H1 (cell line): ENCODE measurements around the gene CORO1C. TPM values are rescaled to one million over a fixed set of nuclear protein-coding genes. Genes with fewer than 3 reads are reported as not detected.

ENCODE experiments used
- CTCF ChIA-PET: fragments of 300-600 bp; sonication (Branson Sonifier 250); formaldehyde crosslinking; loops from one replicate; lab custom pipeline; 2021; ENCODE audit not compliant: partially characterized antibody; lab: Charles Lee
- POLR2A ChIA-PET: fragments of 300-600 bp; sonication (Branson Sonifier 250); formaldehyde crosslinking; loops from one replicate; lab custom pipeline; 2021; ENCODE audit warnings: inconsistent platforms; ENCODE audit not compliant: partially characterized antibody; lab: Charles Lee
- DNase-seq, 2 experiments: peaks; one replicate each; pipeline versions ENCODE4 v3.0.0 to v3.0.0-alpha.2; 2010 to 2022; ENCODE audit warnings: low spot score in 2 of 2, low read depth in 1 of 2, mixed read lengths in 1 of 2
- FAIRE-seq: peaks from 2 replicates; lab custom pipeline; 2011; peaks lifted over from hg19 to GRCh38; lab: Jason Lieb, UNC
- H2AFZ ChIP-seq: 2 replicates; pipeline ENCODE4 v1.8.1; 2012; ENCODE audit warnings: low read length, inconsistent platforms
- H2AK5ac ChIP-seq: 2 replicates; pipeline ENCODE4 v1.6.1; 2013; ENCODE audit warnings: low read depth, low read length
- H2BK120ac ChIP-seq: replicated peaks from 2 replicates; pipeline ENCODE3; 2013; ENCODE audit warnings: low read depth, low read length, inconsistent platforms
- H2BK12ac ChIP-seq: 2 replicates; pipeline ENCODE4 v1.6.1; 2013; ENCODE audit warnings: low read depth, low read length
- H2BK15ac ChIP-seq: 2 replicates; pipeline ENCODE4 v1.6.1; 2013; ENCODE audit warnings: low read length
- H2BK20ac ChIP-seq: 2 replicates; pipeline ENCODE4 v1.6.1; 2013; ENCODE audit warnings: low read length
- H2BK5ac ChIP-seq: 2 replicates; pipeline ENCODE4 v1.6.1; 2013; ENCODE audit warnings: low read depth, low read length
- H3K14ac ChIP-seq: 2 replicates; pipeline ENCODE4 v1.6.1; 2013; ENCODE audit warnings: inconsistent platforms; ENCODE audit not compliant: insufficient read length
- H3K18ac ChIP-seq: 2 replicates; pipeline ENCODE4 v1.6.1; 2013; ENCODE audit warnings: low read length; ENCODE audit errors: extremely low read depth
- H3K23ac ChIP-seq: 2 replicates; pipeline ENCODE4 v1.6.1; 2013; ENCODE audit warnings: inconsistent platforms; ENCODE audit not compliant: insufficient read length
- H3K23me2 ChIP-seq: 2 replicates; pipeline ENCODE4 v1.6.1; 2013; ENCODE audit warnings: low read depth, low read length
- H3K27ac ChIP-seq: 2 replicates; pipeline ENCODE4 v1.6.1; 2011; ENCODE audit warnings: low read depth, low read length, inconsistent platforms
- H3K27me3 ChIP-seq, 4 experiments: replicated peaks in 1 of 4; 1 replicate in 1 of 4; 2 replicates in 3 of 4; pipeline versions ENCODE4 v1.6.1 to v1.8.1; 2011 to 2013; ENCODE audit warnings: low read length in 3 of 4, mild to moderate bottlenecking in 3 of 4, inconsistent platforms in 2 of 4, mixed read lengths in 2 of 4, moderate library complexity in 1 of 4; ENCODE audit not compliant: control insufficient read depth in 3 of 4, insufficient read depth in 3 of 4; ENCODE audit errors: extremely low read depth in 1 of 4
- H3K36me3 ChIP-seq, 4 experiments: 2 replicates each; pipeline versions ENCODE4 v1.6.1 to v1.8.1; 2011 to 2013; ENCODE audit warnings: mild to moderate bottlenecking in 4 of 4, low read length in 3 of 4, moderate library complexity in 2 of 4, control low read depth in 1 of 4, inconsistent platforms in 1 of 4; ENCODE audit not compliant: insufficient read depth in 4 of 4, control insufficient read depth in 2 of 4
- H3K4ac ChIP-seq: replicated peaks from 2 replicates; pipeline ENCODE3; 2013; ENCODE audit warnings: low read length, low read depth, mixed read lengths, inconsistent platforms; ENCODE audit not compliant: insufficient read length
- H3K4me1 ChIP-seq, 4 experiments: replicated peaks in 1 of 4; 1 replicate in 1 of 4; 2 replicates in 3 of 4; pipeline versions ENCODE4 v1.6.1 to v1.8.1; 2011 to 2013; ENCODE audit warnings: low read length in 3 of 4, inconsistent platforms in 2 of 4, mixed read lengths in 1 of 4; ENCODE audit not compliant: insufficient read depth in 4 of 4, control insufficient read depth in 3 of 4
- H3K4me2 ChIP-seq, 2 experiments: 2 replicates each; pipeline versions ENCODE4 v1.6.1 to v1.8.1; 2011 to 2013; ENCODE audit warnings: low read depth in 2 of 2, low read length in 2 of 2, control low read depth in 1 of 2, inconsistent platforms in 1 of 2, mild to moderate bottlenecking in 1 of 2; ENCODE audit not compliant: insufficient read depth in 1 of 2
- H3K4me3 ChIP-seq, 4 experiments: fragments of 200-600, 300-600 bp in 1 of 4; sonication (generic), shearing (Covaris generic), sonication (Bioruptor Twin) in 1 of 4; 2 replicates each; pipeline versions ENCODE4 v1.5.1 to v1.8.1; 2011 to 2016; ENCODE audit warnings: low read length in 4 of 4, low read depth in 3 of 4, control low read depth in 2 of 4, inconsistent platforms in 2 of 4, mild to moderate bottlenecking in 2 of 4, mixed read lengths in 1 of 4, moderate library complexity in 1 of 4; ENCODE audit not compliant: insufficient read depth in 2 of 4; ENCODE audit errors: extremely low read depth in 1 of 4
- H3K56ac ChIP-seq: replicated peaks from 2 replicates; pipeline ENCODE3; 2013; ENCODE audit warnings: low read depth, mild to moderate bottlenecking, mixed read lengths, low read length, inconsistent platforms; ENCODE audit not compliant: insufficient read length
- H3K79me1 ChIP-seq: 2 replicates; pipeline ENCODE4 v1.6.1; 2013; ENCODE audit warnings: low read depth, low read length, control low read depth
- H3K79me2 ChIP-seq, 2 experiments: 2 replicates each; pipeline versions ENCODE4 v1.6.1 to v1.8.1; 2012 to 2013; ENCODE audit warnings: low read length in 2 of 2, mild to moderate bottlenecking in 2 of 2, inconsistent platforms in 1 of 2; ENCODE audit not compliant: insufficient read depth in 2 of 2, control insufficient read depth in 1 of 2
- H3K9ac ChIP-seq, 4 experiments: replicated peaks in 1 of 4; 1 replicate in 1 of 4; 2 replicates in 3 of 4; pipeline versions ENCODE4 v1.6.1 to v1.8.1; 2011 to 2013; ENCODE audit warnings: low read depth in 3 of 4, low read length in 3 of 4, control low read depth in 2 of 4, mild to moderate bottlenecking in 2 of 4, moderate library complexity in 2 of 4, inconsistent platforms in 1 of 4; ENCODE audit errors: extremely low read depth in 1 of 4
- H3K9me3 ChIP-seq, 2 experiments: 2 replicates each; pipeline versions ENCODE4 v1.6.1 to v1.8.1; 2012 to 2013; ENCODE audit warnings: mild to moderate bottlenecking in 2 of 2, moderate library complexity in 2 of 2, control low read depth in 1 of 2, inconsistent platforms in 1 of 2, low read depth in 1 of 2, low read length in 1 of 2, mixed read lengths in 1 of 2; ENCODE audit not compliant: insufficient read depth in 2 of 2
- H4K20me1 ChIP-seq, 2 experiments: replicated peaks in 1 of 2; 2 replicates each; pipeline versions ENCODE3 to v1.8.1; 2011 to 2013; ENCODE audit warnings: inconsistent platforms in 2 of 2, low read length in 2 of 2, mild to moderate bottlenecking in 1 of 2; ENCODE audit not compliant: insufficient read depth in 2 of 2, control insufficient read depth in 1 of 2
- H4K5ac ChIP-seq: 2 replicates; pipeline ENCODE4 v1.6.1; 2013; ENCODE audit warnings: low read length, low read depth, mixed read lengths, inconsistent platforms; ENCODE audit not compliant: insufficient read length
- H4K8ac ChIP-seq: 2 replicates; pipeline ENCODE4 v1.8.0; 2013; ENCODE audit warnings: mild to moderate bottlenecking, moderate library complexity, low read length, inconsistent platforms; ENCODE audit not compliant: insufficient read depth; ENCODE audit errors: extremely low read depth
- H4K91ac ChIP-seq: replicated peaks from 2 replicates; pipeline ENCODE3; 2013; ENCODE audit warnings: low read length, mixed read lengths, inconsistent platforms; ENCODE audit not compliant: insufficient read length
- CHD1 ChIP-seq: IDR thresholded peaks from 2 replicates; pipeline ENCODE4 v1.6.1; 2012; ENCODE audit warnings: low read depth, low read length, improper control_type of control experiment
- EGR1 ChIP-seq: IDR thresholded peaks from 2 replicates; pipeline ENCODE4 v1.6.1; 2011; ENCODE audit warnings: low read depth, low read length, borderline replicate concordance
- EP300 ChIP-seq, 2 experiments: IDR thresholded peaks; 1 replicate in 1 of 2; 2 replicates in 1 of 2; pipeline ENCODE4 v1.6.1; 2011 to 2012; ENCODE audit warnings: low read depth in 2 of 2, low read length in 2 of 2, mild to moderate bottlenecking in 2 of 2, borderline replicate concordance in 1 of 2, inconsistent platforms in 1 of 2, moderate library complexity in 1 of 2
- GABPA ChIP-seq: IDR thresholded peaks from 2 replicates; pipeline ENCODE4 v1.6.1; 2011; ENCODE audit warnings: mild to moderate bottlenecking, low read length, moderate library complexity, borderline replicate concordance; ENCODE audit not compliant: insufficient read depth
- HDAC2 ChIP-seq, 2 experiments: fragments of 300-600 bp in 1 of 2; sonication (generic) in 1 of 2; IDR thresholded peaks; 2 replicates each; pipeline ENCODE4 v1.6.1; 2011 to 2012; ENCODE audit warnings: low read depth in 2 of 2, low read length in 2 of 2, mild to moderate bottlenecking in 2 of 2, moderate library complexity in 2 of 2, borderline replicate concordance in 1 of 2, inconsistent platforms in 1 of 2
- HDAC6 ChIP-seq: IDR thresholded peaks from one replicate; pipeline ENCODE4 v1.7.1; 2012; ENCODE audit warnings: low read depth, mild to moderate bottlenecking, inconsistent platforms, low read length, moderate library complexity
- KDM4A ChIP-seq: IDR thresholded peaks from one replicate; pipeline ENCODE4 v1.7.1; 2012; ENCODE audit warnings: low read depth, mild to moderate bottlenecking, moderate library complexity, low read length, inconsistent platforms; ENCODE audit not compliant: severe bottlenecking
- KDM5A ChIP-seq: fragments of 200-600 bp; IDR thresholded peaks from 2 replicates; pipeline ENCODE4 v1.7.1; 2012; ENCODE audit warnings: mild to moderate bottlenecking, low read length, inconsistent platforms, mixed read lengths
- NRF1 ChIP-seq: IDR thresholded peaks from 2 replicates; pipeline ENCODE4 v1.6.1; 2011; ENCODE audit warnings: mild to moderate bottlenecking, low read depth, low read length, improper control_type of control experiment
- SIRT6 ChIP-seq: IDR thresholded peaks from one replicate; pipeline ENCODE4 v1.7.1; 2012; ENCODE audit warnings: low read length, inconsistent platforms
- SP2 ChIP-seq: IDR thresholded peaks from 2 replicates; pipeline ENCODE4 v1.6.1; 2012; ENCODE audit warnings: mild to moderate bottlenecking, low read length, inconsistent platforms
- ZNF274 ChIP-seq: IDR thresholded peaks from 2 replicates; pipeline ENCODE4 v1.7.0; 2012; ENCODE audit warnings: low read length, borderline replicate concordance; ENCODE audit errors: extremely low read depth
- WGBS, 2 experiments: shearing (Covaris generic) in 1 of 2; methylation state at CpG; one replicate each; pipeline versions ENCODE4 v1.1.6 to v1.1.7; 2013 to 2015; ENCODE audit warnings: low lambda C conversion rate in 2 of 2, mixed read lengths in 2 of 2, inconsistent platforms in 1 of 2, low coverage in 1 of 2, missing lambda C conversion rate in 1 of 2; ENCODE audit not compliant: insufficient replicate concordance in 2 of 2, insufficient coverage in 1 of 2, insufficient read length in 1 of 2; ENCODE audit errors: extremely low coverage in 1 of 2, missing lambda C conversion rate in 1 of 2; 5-methylcytosine and 5-hydroxymethylcytosine counted together
- polyA plus RNA-seq, 7 experiments: library from polyadenylated mRNA; depleted of rRNA in 3 of 7; stranded (reverse) in 5 of 7; unstranded in 2 of 7; fragments of >200 nt in 5 of 7; fragments of 200-250 nt in 2 of 7; gene quantifications; 1 replicate in 5 of 7; 2 replicates in 1 of 7; 4 replicates in 1 of 7; pipeline versions ENCODE4 v1.2.1 to v1.2.3, GENCODE V29; 2011 to 2013; ENCODE audit warnings: missing spikeins in 2 of 7, mixed read lengths in 2 of 7
- total RNA-seq: library from RNA; stranded (reverse); fragmentation: NEBNext Ultra II Directional; extraction: Animal tissue kit (Norgen Biotek cat#: 25700); gene quantifications from 2 replicates; pipeline ENCODE4 v1.2.1, GENCODE V29; 2021
- TF ChIP-seq, protein P1 (sequence below): IDR thresholded peaks from 2 replicates; pipeline ENCODE4 v1.6.1; 2012; ENCODE audit warnings: inconsistent platforms

Gene CORO1C
- total and polyA plus RNA-seq, 2 of the 8 experiments (the other 6 are each of a cell fraction or from before 2014, with no cell fraction given), result 72.7 to 120 TPM

DNA sequence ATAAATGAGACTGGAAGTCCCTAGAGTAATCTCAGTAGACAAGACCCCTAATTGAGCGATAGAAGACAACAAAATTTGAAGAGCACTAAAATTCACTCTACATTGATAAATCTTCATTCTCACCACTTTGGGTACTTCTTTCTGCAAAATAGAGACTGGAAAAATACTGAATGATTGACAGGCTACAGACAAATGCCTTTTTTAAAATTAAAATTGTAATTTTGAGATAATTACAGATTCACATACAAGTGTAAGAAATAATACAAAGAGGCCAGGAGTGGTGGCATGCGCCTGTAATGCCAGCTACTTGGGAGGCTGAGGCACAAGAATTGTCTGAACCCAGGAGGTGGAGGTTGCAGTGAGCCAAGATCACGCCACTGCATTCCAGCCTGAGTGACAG lies 4.5 kb upstream of the CORO1C start:
- DNase-seq (no peak), FAIRE-seq (no peak)
- Histone ChIP-seq H2AFZ (no peak overlapping the region), H3K27ac (no peak overlapping the region), H2BK12ac (no peak overlapping the region), H2BK15ac (no peak overlapping the region), H2BK120ac (no peak overlapping the region), H4K5ac (no peak overlapping the region), H3K79me1 (no peaks in the 10 kb centered on the region), H3K18ac (no peak overlapping the region), H3K9ac (no peak overlapping the region), H3K9me3 (peaks cover 0 to 3% of the 10 kb centered on the region in 2 experiments; a peak in 1 of 4 replicates), H2AK5ac (no peak overlapping the region), H2BK5ac (no peak overlapping the region), H3K4me2 (no peak overlapping the region), H4K20me1 (no peaks in the 10 kb centered on the region), H3K4me1 (no peaks in the 10 kb centered on the region), H3K27me3 (no peaks in the 10 kb centered on the region), H2BK20ac (no peak overlapping the region), H4K91ac (no peak overlapping the region), H3K79me2 (no peaks in the 10 kb centered on the region), H3K4me3 (no peak overlapping the region), H3K56ac (no peak overlapping the region), H4K8ac (no peak overlapping the region), H3K23ac (no peak overlapping the region), H3K4ac (no peak overlapping the region), H3K36me3 (no peaks in the 10 kb centered on the region), H3K23me2 (peaks cover 2% of the 10 kb centered on the region), H3K14ac (no peak overlapping the region)
- ChIA-PET CTCF (interaction anchor here (0.7 to 4.3 kb wide), 2 partner anchors 70 to 76 kb away, joined by 3 to 29 read pairs; no protein-coding TSS in a partner anchor), POLR2A (interaction anchor here (0.6 to 1.7 kb wide), 3 partner anchors 10 to 65 kb away, joined by 3 to 4 read pairs (median 4); no protein-coding TSS in a partner anchor)
- 83% methylated on average over 3 of the region's 3 CpGs; no CpG with 5 or more reads in 1 of the 2 experiments for WGBS, 2 experiments
- TF ChIP-seq, protein P1, sequence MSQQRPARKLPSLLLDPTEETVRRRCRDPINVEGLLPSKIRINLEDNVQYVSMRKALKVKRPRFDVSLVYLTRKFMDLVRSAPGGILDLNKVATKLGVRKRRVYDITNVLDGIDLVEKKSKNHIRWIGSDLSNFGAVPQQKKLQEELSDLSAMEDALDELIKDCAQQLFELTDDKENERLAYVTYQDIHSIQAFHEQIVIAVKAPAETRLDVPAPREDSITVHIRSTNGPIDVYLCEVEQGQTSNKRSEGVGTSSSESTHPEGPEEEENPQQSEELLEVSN, result no peak
- TF ChIP-seq HDAC6, result no peak
- no peak for TF ChIP-seq ZNF274
- no peak for TF ChIP-seq KDM5A
- TF ChIP-seq EGR1, result no peak
- no peak for TF ChIP-seq CHD1
- TF ChIP-seq KDM4A, result no peak
- TF ChIP-seq SIRT6, result no peak
- no peak for TF ChIP-seq HDAC2 (IDR thresholded peaks at IDR 0.05; ENCODE audit: borderline replicate concordance in 1 of 2, low read depth in 2 of 2, low read length in 2 of 2)
- no peak for TF ChIP-seq NRF1
- no peak for TF ChIP-seq SP2
- no peak for TF ChIP-seq GABPA
- no peak for TF ChIP-seq EP300 (IDR thresholded peaks at IDR 0.05; ENCODE audit: borderline replicate concordance in 1 of 2, low read depth in 2 of 2, low read length in 2 of 2)
